Mesothelial cell of epicardium (in vitro differentiated cells): ENCODE results near the gene MAGT1. TPM values are rescaled to one million over a fixed set of nuclear protein-coding genes. Genes with fewer than 3 reads are reported as not detected.

Source experiments
- DNase-seq, 2 experiments: peaks; one replicate each; pipeline ENCODE4 v3.0.0; 2021; ENCODE audit warnings: low spot score in 2 of 2; ENCODE audit not compliant: unreplicated experiment in 2 of 2
- H3K27ac Mint-ChIP-seq: 2 replicates; pipeline ENCODE4 v1.8.0; 2021; ENCODE audit warnings: mixed read lengths
- H3K27me3 Mint-ChIP-seq: 2 replicates; pipeline ENCODE4 v1.8.0; 2021; ENCODE audit warnings: low read depth, mixed read lengths
- H3K36me3 Mint-ChIP-seq: 2 replicates; pipeline ENCODE4 v1.8.0; 2021; ENCODE audit warnings: mixed read lengths
- H3K4me1 Mint-ChIP-seq: 2 replicates; pipeline ENCODE4 v1.8.0; 2021; ENCODE audit warnings: mixed read lengths
- H3K4me3 Mint-ChIP-seq: 2 replicates; pipeline ENCODE4 v1.8.0; 2021; ENCODE audit warnings: mild to moderate bottlenecking, moderate library complexity, mixed read lengths
- H3K9me3 Mint-ChIP-seq: 2 replicates; pipeline ENCODE4 v1.8.0; 2021; ENCODE audit warnings: mixed read lengths
- CTCF ChIP-seq: fragments of 200-600 bp; sonication (generic); IDR thresholded peaks from one replicate; pipeline ENCODE4 v1.5.0; 2021; ENCODE audit warnings: antibody characterized with exemption; ENCODE audit not compliant: unreplicated experiment
- total RNA-seq: library from RNA; stranded (reverse); gene quantifications from 3 replicates; pipeline ENCODE4 v1.2.1, GENCODE V29; 2021

The MAGT1 gene
- total RNA-seq, 1 donor from 2014 or later = 47.3 TPM

- TF ChIP-seq CTCF = no peak
- no peaks in the 10 kb centered on the region for H3K36me3 Mint-ChIP-seq
- no peaks in the 10 kb centered on the region for H3K27me3 Mint-ChIP-seq
- no peaks in the 10 kb centered on the region for H3K4me1 Mint-ChIP-seq
- no peak overlapping the region for H3K4me3 Mint-ChIP-seq
- peaks cover 30% of the 10 kb centered on the region for H3K9me3 Mint-ChIP-seq
- no peak for DNase-seq
- no peak overlapping the region for H3K27ac Mint-ChIP-seq
Measured at GRCh38 chrX:77814210-77814609, 81.0 kb downstream of the MAGT1 start.

GRCh38 chrX:77802201-77802600 lies 93.0 kb downstream of the MAGT1 start:
- no peak for DNase-seq
- no peak for TF ChIP-seq CTCF
- no peak overlapping the region for H3K4me3 Mint-ChIP-seq
- peaks cover 39% of the 10 kb centered on the region for H3K9me3 Mint-ChIP-seq
- no peaks in the 10 kb centered on the region for H3K27me3 Mint-ChIP-seq
- H3K36me3 Mint-ChIP-seq = no peaks in the 10 kb centered on the region
- no peaks in the 10 kb centered on the region for H3K4me1 Mint-ChIP-seq
- H3K27ac Mint-ChIP-seq = no peak overlapping the region

DNA sequence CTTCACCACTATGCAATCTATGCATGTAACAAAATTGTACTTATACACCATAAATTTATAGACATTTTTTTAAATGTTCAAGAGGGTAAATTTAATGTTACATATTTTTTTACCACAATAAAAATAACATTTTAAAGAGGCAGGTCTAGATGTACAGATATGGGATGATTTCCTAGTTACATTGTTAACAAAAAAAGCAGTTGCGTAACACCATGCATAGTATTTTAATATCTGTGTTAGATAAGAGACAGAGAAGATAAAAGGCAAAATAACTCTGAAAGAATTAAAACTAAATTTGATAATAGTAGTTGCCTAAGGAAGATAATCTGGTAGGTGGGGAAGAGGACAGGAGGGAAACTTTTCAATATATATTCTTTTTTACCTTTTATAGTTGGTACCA lies 100.1 kb downstream of the MAGT1 start:
- Mint-ChIP-seq H3K27me3 (no peaks in the 10 kb centered on the region), H3K4me3 (no peak overlapping the region), H3K27ac (no peak overlapping the region), H3K36me3 (no peaks in the 10 kb centered on the region), H3K4me1 (no peaks in the 10 kb centered on the region), H3K9me3 (peaks cover 26% of the 10 kb centered on the region)
- no peak for DNase-seq
- TF ChIP-seq CTCF = no peak

DNA sequence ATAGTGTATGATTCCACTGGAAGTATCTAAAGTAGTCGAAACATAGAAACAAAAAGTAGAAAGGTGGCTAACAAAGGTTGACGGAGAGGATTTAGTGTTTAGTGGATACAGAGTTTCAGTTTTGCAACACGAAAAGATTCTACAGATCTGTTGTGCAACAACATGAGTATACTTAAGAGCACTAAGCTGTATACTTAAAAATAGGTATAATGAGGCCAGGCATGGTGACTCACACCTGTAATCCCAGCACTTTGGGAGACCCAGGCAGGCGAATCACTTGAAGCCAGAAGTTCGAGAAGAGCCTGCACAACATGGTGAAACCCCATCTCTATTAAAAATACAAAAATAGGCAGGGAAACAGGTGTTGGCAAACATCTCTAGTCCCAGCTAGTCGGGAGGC lies 101.3 kb downstream of the MAGT1 start:
- Mint-ChIP-seq H3K4me1 (no peaks in the 10 kb centered on the region), H3K27ac (no peak overlapping the region), H3K27me3 (no peaks in the 10 kb centered on the region), H3K9me3 (peaks cover 23% of the 10 kb centered on the region), H3K36me3 (no peaks in the 10 kb centered on the region), H3K4me3 (no peak overlapping the region)
- no peak for DNase-seq
- no peak for TF ChIP-seq CTCF

DNA sequence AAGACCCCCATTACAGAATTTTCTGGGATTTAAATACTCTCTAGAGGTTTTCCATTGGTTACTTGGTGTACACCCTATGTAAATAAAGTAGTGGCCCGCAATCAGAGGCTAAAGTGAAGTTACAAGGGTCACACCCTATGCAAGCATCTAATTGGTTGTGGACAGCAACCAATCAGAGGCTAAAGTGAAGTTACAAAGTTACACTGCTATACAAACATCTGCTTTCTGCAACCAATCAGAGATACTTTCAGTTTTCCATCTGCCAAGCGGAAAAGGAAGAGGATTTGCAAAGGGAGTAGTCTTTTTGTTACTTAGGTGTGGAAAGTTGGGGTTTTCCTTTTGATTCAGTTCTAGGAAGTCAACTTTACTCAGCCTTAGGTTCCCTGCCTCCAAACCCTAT lies 107.2 kb downstream of the MAGT1 start:
- Mint-ChIP-seq H3K27me3 (no peaks in the 10 kb centered on the region), H3K36me3 (no peaks in the 10 kb centered on the region), H3K4me3 (no peak overlapping the region), H3K9me3 (peaks cover 22% of the 10 kb centered on the region), H3K4me1 (peaks cover 12% of the 10 kb centered on the region), H3K27ac (no peak overlapping the region)
- DNase-seq = no peak
- TF ChIP-seq CTCF = no peak

- Mint-ChIP-seq H3K9me3 (peaks cover 11% of the 10 kb centered on the region), H3K4me1 (peaks cover 12% of the 10 kb centered on the region), H3K27ac (peak overlapping the region; percentile 100), H3K27me3 (no peaks in the 10 kb centered on the region), H3K36me3 (no peaks in the 10 kb centered on the region), H3K4me3 (peak overlapping the region; percentile 99)
- DNase-seq = no peak
- no peak for TF ChIP-seq CTCF
Measured at GRCh38 chrX:77786365-77786680, 108.9 kb downstream of the MAGT1 start.
